Astrocyte of the hippocampus (primary cell): ENCODE measurements around the gene ABI2.
A peak's percentile ranks its signal among the peaks of the same experiment; 100 is the strongest.

Experiments used
- DNase-seq: peaks from one replicate; pipeline ENCODE4 v3.0.0; 2011; ENCODE audit warnings: low read depth, low spot score

Gene ABI2

DNA sequence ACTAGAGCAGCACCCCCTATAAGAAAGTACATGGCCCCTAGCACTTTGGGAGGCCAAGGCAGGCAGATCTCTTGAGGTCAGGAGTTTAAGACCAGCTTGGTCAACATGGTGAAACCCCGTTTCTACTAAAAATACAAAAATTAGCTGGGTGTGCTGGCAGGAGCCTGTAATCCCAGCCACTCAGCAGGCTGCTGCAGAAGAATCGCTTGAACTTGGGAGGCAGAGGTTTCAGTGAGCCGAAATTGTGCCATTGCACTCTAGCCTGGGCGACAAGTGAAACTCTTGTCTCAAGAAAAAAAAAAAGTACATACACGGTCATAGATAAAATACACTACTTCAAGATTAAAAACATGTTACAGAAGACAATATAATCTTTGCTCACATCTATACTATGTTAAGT lies 143.1 kb downstream of the ABI2 start:
- DNase-seq: no peak

DNA sequence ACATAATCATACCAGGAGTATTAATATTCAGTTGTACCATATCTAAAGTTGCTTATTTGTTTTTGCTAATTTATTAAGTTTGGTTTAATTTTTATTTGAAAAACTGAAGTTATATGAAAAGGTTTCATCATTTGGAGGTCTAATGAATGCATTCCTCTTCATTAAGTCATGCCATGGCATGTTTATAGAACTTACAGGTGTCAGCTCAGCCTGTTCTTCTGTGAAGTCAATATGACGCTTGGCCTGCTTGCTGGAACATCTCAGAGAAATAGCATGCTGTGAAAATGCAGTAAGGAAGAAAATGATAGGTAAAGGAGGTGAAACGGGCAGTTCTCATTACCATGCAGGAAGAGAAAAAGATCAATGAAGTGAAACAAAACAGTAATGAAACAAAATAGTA lies 148.7 kb downstream of the ABI2 start:
- peak; percentile 29 for DNase-seq

DNA sequence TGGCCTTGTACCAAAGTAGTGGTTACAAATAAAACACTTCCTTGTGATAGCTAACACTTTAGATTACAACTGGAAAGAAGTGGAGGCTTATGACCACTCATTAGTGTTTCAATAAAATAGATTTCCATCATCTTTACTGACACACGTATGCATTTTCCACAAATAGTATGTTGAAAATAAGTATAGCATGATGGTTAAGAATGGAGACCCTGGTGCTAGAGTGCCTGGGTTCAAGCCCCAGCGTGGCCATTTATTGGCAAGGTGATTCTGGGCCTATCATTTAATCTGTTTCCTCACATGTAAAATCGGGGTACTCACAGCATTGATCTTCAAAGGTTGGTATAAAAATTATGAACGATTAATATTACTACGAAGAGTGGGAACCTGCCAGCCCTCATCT lies 152.4 kb downstream of the ABI2 start:
- DNase-seq: no peak

DNA sequence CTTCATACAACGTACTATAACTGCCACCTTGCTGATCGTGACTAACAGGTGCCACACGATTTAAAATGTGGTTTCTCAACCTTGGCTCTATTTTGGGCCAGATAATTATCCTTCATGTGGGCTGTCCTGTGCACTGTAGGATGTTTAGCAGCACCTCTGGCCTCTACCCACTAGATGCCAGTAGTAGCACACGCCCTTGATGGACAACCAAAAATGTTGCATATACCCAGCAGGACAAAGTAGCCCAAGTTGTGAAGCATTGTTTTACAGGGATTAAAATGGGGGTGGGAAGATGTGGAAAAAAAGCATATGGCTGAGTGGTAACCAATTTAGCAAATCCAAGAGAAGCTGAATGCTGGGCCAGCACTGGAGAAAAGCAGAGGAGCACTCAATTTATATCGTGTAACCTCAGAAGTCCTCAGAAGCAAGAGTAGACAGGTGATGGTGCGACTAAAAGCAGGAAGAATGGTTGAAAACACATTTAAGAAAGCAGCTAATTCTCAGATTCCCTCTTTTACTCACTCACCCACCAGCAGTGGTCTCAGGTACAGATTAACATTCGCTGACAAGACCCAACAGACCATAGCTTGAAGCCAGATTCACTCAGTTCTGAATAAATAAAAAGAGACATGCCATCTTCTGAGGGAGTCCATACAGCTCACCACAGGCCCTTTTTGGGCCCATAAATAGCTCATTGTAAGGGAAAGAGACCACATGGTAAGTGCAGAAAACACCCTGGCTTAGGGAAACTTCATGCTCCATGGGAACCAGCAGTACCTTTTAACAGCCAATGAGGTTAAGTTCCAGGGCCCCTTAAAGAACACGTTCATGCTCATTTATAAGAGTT lies 156.3 kb downstream of the ABI2 start:
- peak; percentile 48 for DNase-seq

- no peak for DNase-seq
Observed at GRCh38 chr2:203489531-203489930, 161.3 kb downstream of the ABI2 start.

- DNase-seq: no peak
Observed at GRCh38 chr2:203490391-203490790, 162.2 kb downstream of the ABI2 start.

GRCh38 chr2:203492965-203493364 lies 164.8 kb downstream of the ABI2 start:
- DNase-seq: peak; percentile 42
